H1 (cell line): ENCODE measurements around the gene AOPEP. TPM values are rescaled to one million over a fixed set of nuclear protein-coding genes. Genes with fewer than 3 reads are reported as not detected.
A peak's percentile ranks its signal among the peaks of the same experiment; 100 is the strongest.

Experiments used
- CTCF ChIA-PET: fragments of 300-600 bp; sonication (Branson Sonifier 250); formaldehyde crosslinking; loops from one replicate; lab custom pipeline; 2021; ENCODE audit not compliant: partially characterized antibody; lab: Charles Lee
- POLR2A ChIA-PET: fragments of 300-600 bp; sonication (Branson Sonifier 250); formaldehyde crosslinking; loops from one replicate; lab custom pipeline; 2021; ENCODE audit warnings: inconsistent platforms; ENCODE audit not compliant: partially characterized antibody; lab: Charles Lee
- DNase-seq, 2 experiments: peaks; one replicate each; pipeline versions ENCODE4 v3.0.0 to v3.0.0-alpha.2; 2010 to 2022; ENCODE audit warnings: low spot score in 2 of 2, low read depth in 1 of 2, mixed read lengths in 1 of 2
- FAIRE-seq: peaks from 2 replicates; lab custom pipeline; 2011; peaks lifted over from hg19 to GRCh38; lab: Jason Lieb, UNC
- H2AFZ ChIP-seq: 2 replicates; pipeline ENCODE4 v1.8.1; 2012; ENCODE audit warnings: low read length, inconsistent platforms
- H2AK5ac ChIP-seq: 2 replicates; pipeline ENCODE4 v1.6.1; 2013; ENCODE audit warnings: low read depth, low read length
- H2BK120ac ChIP-seq: replicated peaks from 2 replicates; pipeline ENCODE3; 2013; ENCODE audit warnings: low read depth, low read length, inconsistent platforms
- H2BK12ac ChIP-seq: 2 replicates; pipeline ENCODE4 v1.6.1; 2013; ENCODE audit warnings: low read depth, low read length
- H2BK15ac ChIP-seq: 2 replicates; pipeline ENCODE4 v1.6.1; 2013; ENCODE audit warnings: low read length
- H2BK20ac ChIP-seq: 2 replicates; pipeline ENCODE4 v1.6.1; 2013; ENCODE audit warnings: low read length
- H2BK5ac ChIP-seq: 2 replicates; pipeline ENCODE4 v1.6.1; 2013; ENCODE audit warnings: low read depth, low read length
- H3K14ac ChIP-seq: 2 replicates; pipeline ENCODE4 v1.6.1; 2013; ENCODE audit warnings: inconsistent platforms; ENCODE audit not compliant: insufficient read length
- H3K18ac ChIP-seq: 2 replicates; pipeline ENCODE4 v1.6.1; 2013; ENCODE audit warnings: low read length; ENCODE audit errors: extremely low read depth
- H3K23ac ChIP-seq: 2 replicates; pipeline ENCODE4 v1.6.1; 2013; ENCODE audit warnings: inconsistent platforms; ENCODE audit not compliant: insufficient read length
- H3K23me2 ChIP-seq: 2 replicates; pipeline ENCODE4 v1.6.1; 2013; ENCODE audit warnings: low read depth, low read length
- H3K27ac ChIP-seq: 2 replicates; pipeline ENCODE4 v1.6.1; 2011; ENCODE audit warnings: low read depth, low read length, inconsistent platforms
- H3K27me3 ChIP-seq, 4 experiments: replicated peaks in 1 of 4; 1 replicate in 1 of 4; 2 replicates in 3 of 4; pipeline versions ENCODE4 v1.6.1 to v1.8.1; 2011 to 2013; ENCODE audit warnings: low read length in 3 of 4, mild to moderate bottlenecking in 3 of 4, inconsistent platforms in 2 of 4, mixed read lengths in 2 of 4, moderate library complexity in 1 of 4; ENCODE audit not compliant: control insufficient read depth in 3 of 4, insufficient read depth in 3 of 4; ENCODE audit errors: extremely low read depth in 1 of 4
- H3K36me3 ChIP-seq, 4 experiments: 2 replicates each; pipeline versions ENCODE4 v1.6.1 to v1.8.1; 2011 to 2013; ENCODE audit warnings: mild to moderate bottlenecking in 4 of 4, low read length in 3 of 4, moderate library complexity in 2 of 4, control low read depth in 1 of 4, inconsistent platforms in 1 of 4; ENCODE audit not compliant: insufficient read depth in 4 of 4, control insufficient read depth in 2 of 4
- H3K4ac ChIP-seq: replicated peaks from 2 replicates; pipeline ENCODE3; 2013; ENCODE audit warnings: low read length, low read depth, mixed read lengths, inconsistent platforms; ENCODE audit not compliant: insufficient read length
- H3K4me1 ChIP-seq, 4 experiments: replicated peaks in 1 of 4; 1 replicate in 1 of 4; 2 replicates in 3 of 4; pipeline versions ENCODE4 v1.6.1 to v1.8.1; 2011 to 2013; ENCODE audit warnings: low read length in 3 of 4, inconsistent platforms in 2 of 4, mixed read lengths in 1 of 4; ENCODE audit not compliant: insufficient read depth in 4 of 4, control insufficient read depth in 3 of 4
- H3K4me2 ChIP-seq, 2 experiments: 2 replicates each; pipeline versions ENCODE4 v1.6.1 to v1.8.1; 2011 to 2013; ENCODE audit warnings: low read depth in 2 of 2, low read length in 2 of 2, control low read depth in 1 of 2, inconsistent platforms in 1 of 2, mild to moderate bottlenecking in 1 of 2; ENCODE audit not compliant: insufficient read depth in 1 of 2
- H3K4me3 ChIP-seq, 4 experiments: fragments of 200-600, 300-600 bp in 1 of 4; sonication (generic), shearing (Covaris generic), sonication (Bioruptor Twin) in 1 of 4; 2 replicates each; pipeline versions ENCODE4 v1.5.1 to v1.8.1; 2011 to 2016; ENCODE audit warnings: low read length in 4 of 4, low read depth in 3 of 4, control low read depth in 2 of 4, inconsistent platforms in 2 of 4, mild to moderate bottlenecking in 2 of 4, mixed read lengths in 1 of 4, moderate library complexity in 1 of 4; ENCODE audit not compliant: insufficient read depth in 2 of 4; ENCODE audit errors: extremely low read depth in 1 of 4
- H3K56ac ChIP-seq: replicated peaks from 2 replicates; pipeline ENCODE3; 2013; ENCODE audit warnings: low read depth, mild to moderate bottlenecking, mixed read lengths, low read length, inconsistent platforms; ENCODE audit not compliant: insufficient read length
- H3K79me1 ChIP-seq: 2 replicates; pipeline ENCODE4 v1.6.1; 2013; ENCODE audit warnings: low read depth, low read length, control low read depth
- H3K79me2 ChIP-seq, 2 experiments: 2 replicates each; pipeline versions ENCODE4 v1.6.1 to v1.8.1; 2012 to 2013; ENCODE audit warnings: low read length in 2 of 2, mild to moderate bottlenecking in 2 of 2, inconsistent platforms in 1 of 2; ENCODE audit not compliant: insufficient read depth in 2 of 2, control insufficient read depth in 1 of 2
- H3K9ac ChIP-seq, 4 experiments: replicated peaks in 1 of 4; 1 replicate in 1 of 4; 2 replicates in 3 of 4; pipeline versions ENCODE4 v1.6.1 to v1.8.1; 2011 to 2013; ENCODE audit warnings: low read depth in 3 of 4, low read length in 3 of 4, control low read depth in 2 of 4, mild to moderate bottlenecking in 2 of 4, moderate library complexity in 2 of 4, inconsistent platforms in 1 of 4; ENCODE audit errors: extremely low read depth in 1 of 4
- H3K9me3 ChIP-seq, 2 experiments: 2 replicates each; pipeline versions ENCODE4 v1.6.1 to v1.8.1; 2012 to 2013; ENCODE audit warnings: mild to moderate bottlenecking in 2 of 2, moderate library complexity in 2 of 2, control low read depth in 1 of 2, inconsistent platforms in 1 of 2, low read depth in 1 of 2, low read length in 1 of 2, mixed read lengths in 1 of 2; ENCODE audit not compliant: insufficient read depth in 2 of 2
- H4K20me1 ChIP-seq, 2 experiments: replicated peaks in 1 of 2; 2 replicates each; pipeline versions ENCODE3 to v1.8.1; 2011 to 2013; ENCODE audit warnings: inconsistent platforms in 2 of 2, low read length in 2 of 2, mild to moderate bottlenecking in 1 of 2; ENCODE audit not compliant: insufficient read depth in 2 of 2, control insufficient read depth in 1 of 2
- H4K5ac ChIP-seq: 2 replicates; pipeline ENCODE4 v1.6.1; 2013; ENCODE audit warnings: low read length, low read depth, mixed read lengths, inconsistent platforms; ENCODE audit not compliant: insufficient read length
- H4K8ac ChIP-seq: 2 replicates; pipeline ENCODE4 v1.8.0; 2013; ENCODE audit warnings: mild to moderate bottlenecking, moderate library complexity, low read length, inconsistent platforms; ENCODE audit not compliant: insufficient read depth; ENCODE audit errors: extremely low read depth
- H4K91ac ChIP-seq: replicated peaks from 2 replicates; pipeline ENCODE3; 2013; ENCODE audit warnings: low read length, mixed read lengths, inconsistent platforms; ENCODE audit not compliant: insufficient read length
- NANOG ChIP-seq: IDR thresholded peaks from 2 replicates; pipeline ENCODE4 v1.6.1; 2011; ENCODE audit warnings: low read length, low read depth, mild to moderate bottlenecking, inconsistent platforms; ENCODE audit not compliant: insufficient read depth, poor library complexity, severe bottlenecking
- RBBP5 ChIP-seq: IDR thresholded peaks from 2 replicates; pipeline ENCODE4 v1.7.1; 2012; ENCODE audit warnings: low read depth, mild to moderate bottlenecking, inconsistent platforms, low read length, moderate library complexity, borderline replicate concordance
- TBP ChIP-seq: IDR thresholded peaks from 2 replicates; pipeline ENCODE4 v1.6.1; 2011; ENCODE audit warnings: low read depth, low read length, improper control_type of control experiment
- WGBS, 2 experiments: shearing (Covaris generic) in 1 of 2; methylation state at CpG; one replicate each; pipeline versions ENCODE4 v1.1.6 to v1.1.7; 2013 to 2015; ENCODE audit warnings: low lambda C conversion rate in 2 of 2, mixed read lengths in 2 of 2, inconsistent platforms in 1 of 2, low coverage in 1 of 2, missing lambda C conversion rate in 1 of 2; ENCODE audit not compliant: insufficient replicate concordance in 2 of 2, insufficient coverage in 1 of 2, insufficient read length in 1 of 2; ENCODE audit errors: extremely low coverage in 1 of 2, missing lambda C conversion rate in 1 of 2; 5-methylcytosine and 5-hydroxymethylcytosine counted together
- polyA plus RNA-seq, 7 experiments: library from polyadenylated mRNA; depleted of rRNA in 3 of 7; stranded (reverse) in 5 of 7; unstranded in 2 of 7; fragments of >200 nt in 5 of 7; fragments of 200-250 nt in 2 of 7; gene quantifications; 1 replicate in 5 of 7; 2 replicates in 1 of 7; 4 replicates in 1 of 7; pipeline versions ENCODE4 v1.2.1 to v1.2.3, GENCODE V29; 2011 to 2013; ENCODE audit warnings: missing spikeins in 2 of 7, mixed read lengths in 2 of 7
- total RNA-seq: library from RNA; stranded (reverse); fragmentation: NEBNext Ultra II Directional; extraction: Animal tissue kit (Norgen Biotek cat#: 25700); gene quantifications from 2 replicates; pipeline ENCODE4 v1.2.1, GENCODE V29; 2021

Gene AOPEP
- total and polyA plus RNA-seq, 2 of the 8 experiments (the other 6 are each of a cell fraction or from before 2014, with no cell fraction given): 6.1 to 14.3 TPM

DNA sequence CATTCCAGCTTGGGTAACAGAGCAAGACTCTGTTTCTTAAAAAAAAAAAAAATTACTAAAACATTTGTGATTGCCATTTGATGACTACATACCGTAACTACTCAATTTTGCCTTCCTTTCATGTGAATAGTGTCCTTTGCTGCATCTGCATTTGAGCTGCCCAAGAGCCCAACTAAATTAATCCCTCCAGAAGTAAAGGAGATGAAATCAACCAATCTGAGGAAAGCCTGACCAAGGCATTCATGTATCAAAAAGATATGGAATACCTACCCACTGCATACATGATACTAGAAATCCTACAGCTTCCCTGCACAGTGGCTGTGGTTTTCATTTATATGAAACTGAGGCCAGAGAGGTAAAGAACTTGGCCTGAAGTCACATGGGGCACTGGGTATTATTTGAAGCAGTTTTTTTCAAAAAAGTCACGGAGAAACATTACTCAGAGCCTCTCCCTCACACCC, 177.5 kb downstream of the AOPEP start:
- peak in 1 of 2 experiments; percentile 20 for DNase-seq
- no peak overlapping the region for H3K18ac ChIP-seq
- no peaks in the 10 kb centered on the region for H3K23me2 ChIP-seq
- H3K23ac ChIP-seq: no peak overlapping the region
- H3K79me1 ChIP-seq: no peaks in the 10 kb centered on the region
- no peaks in the 10 kb centered on the region for H3K79me2 ChIP-seq
- no peak overlapping the region for H2AFZ ChIP-seq
- no peaks in the 10 kb centered on the region for H3K27me3 ChIP-seq
- no peak overlapping the region for H3K56ac ChIP-seq
- H2BK12ac ChIP-seq: no peak overlapping the region
- ChIA-PET POLR2A (no interaction called here), CTCF (interaction anchor here (0.6 kb wide), 1 partner anchor 224 kb away, joined by 3 read pairs; no protein-coding TSS in a partner anchor)
- H3K4me2 ChIP-seq: no peak overlapping the region
- H3K27ac ChIP-seq: no peak overlapping the region
- FAIRE-seq: no peak
- H3K9me3 ChIP-seq: no peaks in the 10 kb centered on the region
- no peak overlapping the region for H3K9ac ChIP-seq
- no peak overlapping the region for H3K14ac ChIP-seq
- no peak overlapping the region for H4K91ac ChIP-seq
- TF ChIP-seq RBBP5: no peak
- TF ChIP-seq NANOG: no peak
- no peak for TF ChIP-seq TBP
- TF ChIP-seq, all 59 proteins: peak for 0
- no peak overlapping the region for H4K5ac ChIP-seq
- no peak overlapping the region for H2BK20ac ChIP-seq
- no peak overlapping the region for H4K8ac ChIP-seq
- H3K4me1 ChIP-seq: peaks cover 0 to 7% (median 3%) of the 10 kb centered on the region in 4 experiments
- no peaks in the 10 kb centered on the region for H4K20me1 ChIP-seq
- 95% methylated on average over 2 of the region's 2 CpGs; no CpG with 5 or more reads in 1 of the 2 experiments for WGBS, 2 experiments
- no peak overlapping the region for H2AK5ac ChIP-seq
- H3K4ac ChIP-seq: no peak overlapping the region
- H3K4me3 ChIP-seq: no peak overlapping the region
- no peaks in the 10 kb centered on the region for H3K36me3 ChIP-seq
- no peak overlapping the region for H2BK15ac ChIP-seq
- no peak overlapping the region for H2BK5ac ChIP-seq
- no peak overlapping the region for H2BK120ac ChIP-seq
